ENCODE results near the gene LRRC56.

The LRRC56 gene

DNA sequence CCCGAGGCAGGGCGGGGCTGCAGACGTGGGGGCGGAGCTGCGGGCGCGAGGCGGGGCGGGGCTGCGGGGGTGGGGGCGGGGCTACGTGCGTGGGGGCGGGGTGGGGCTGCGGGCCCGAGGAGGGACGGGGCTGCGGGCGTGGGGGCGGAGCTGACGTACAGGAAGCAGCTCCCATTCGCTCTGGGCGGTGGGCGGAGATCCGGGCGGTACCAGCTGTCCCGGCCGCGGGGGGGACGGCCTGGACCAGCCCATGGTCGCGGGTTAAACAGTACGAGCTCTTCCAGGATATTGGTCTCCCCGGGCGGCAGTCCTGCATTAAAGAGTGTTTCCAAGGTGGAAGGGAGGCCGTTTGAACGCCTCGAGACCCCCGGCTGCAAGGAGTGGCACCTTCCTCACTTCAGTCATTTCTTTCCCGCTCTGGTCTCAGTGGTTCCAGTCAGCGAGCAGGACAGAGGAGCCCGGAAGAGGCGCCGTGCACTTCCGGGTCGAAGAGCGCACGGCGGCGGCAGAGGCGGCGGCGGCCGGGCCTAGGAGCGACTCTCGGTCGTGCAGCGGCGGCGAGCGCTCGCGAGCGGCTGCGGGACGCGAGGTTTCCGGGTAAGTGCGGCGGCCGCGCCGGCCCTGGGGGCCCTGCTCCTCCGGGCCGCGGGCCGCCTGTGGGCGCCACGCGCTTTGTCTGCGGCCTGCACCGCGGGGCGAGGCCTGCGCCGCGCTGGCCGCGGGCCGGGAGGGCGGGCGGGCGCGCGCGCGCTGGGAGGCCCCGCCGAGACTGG, 38.9 kb downstream of the LRRC56 start, which contains the start of gene PHRF1:
TSS of gene PHRF1 (plus strand) at position 475 of the 773 bp plus-strand sequence. CDS start 5,043 bp downstream, outside the sequence.
- DNase-seq (ENCODE audit: low read depth): peak; percentile 59

DNA sequence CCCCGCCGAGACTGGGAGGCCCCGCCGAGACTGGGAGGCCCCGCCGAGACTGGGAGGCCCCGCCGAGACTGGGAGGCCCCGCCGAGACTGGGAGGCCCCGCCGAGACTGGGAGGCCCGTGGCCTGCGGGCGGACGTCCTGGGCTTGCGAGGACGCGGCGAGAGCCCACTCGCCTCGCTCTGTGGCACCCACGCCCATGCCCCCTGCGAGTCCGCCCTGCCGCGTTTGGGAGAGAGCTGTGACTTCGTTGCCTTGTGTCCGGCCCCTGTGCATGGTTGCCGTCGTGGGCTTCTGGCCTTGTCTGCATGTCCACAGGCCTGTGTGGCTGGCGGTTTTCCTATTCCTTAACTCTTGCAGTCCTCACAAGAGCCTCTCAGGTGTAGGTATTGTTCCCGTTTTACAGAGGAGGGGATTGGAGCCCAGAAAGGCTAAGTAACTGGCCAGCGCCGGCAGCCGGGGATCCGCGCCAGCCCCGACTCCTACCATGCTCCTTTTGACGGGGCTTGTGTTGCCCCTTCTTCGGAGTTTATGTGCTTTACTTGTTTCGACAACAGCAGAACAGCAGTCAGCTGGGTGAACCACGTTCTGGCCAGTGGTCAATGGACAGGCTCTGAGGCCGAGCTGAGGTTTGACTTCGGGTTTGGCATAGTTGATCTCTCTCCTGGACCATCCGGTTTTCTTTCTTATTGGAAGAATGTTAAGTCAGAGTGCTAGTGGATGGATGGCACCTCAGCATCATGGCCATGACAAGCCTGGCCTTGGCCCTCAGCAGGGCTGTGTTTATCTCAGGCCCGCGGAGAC, 39.7 kb downstream of the LRRC56 start:
- DNase-seq (ENCODE audit: low read depth): no peak

DNA sequence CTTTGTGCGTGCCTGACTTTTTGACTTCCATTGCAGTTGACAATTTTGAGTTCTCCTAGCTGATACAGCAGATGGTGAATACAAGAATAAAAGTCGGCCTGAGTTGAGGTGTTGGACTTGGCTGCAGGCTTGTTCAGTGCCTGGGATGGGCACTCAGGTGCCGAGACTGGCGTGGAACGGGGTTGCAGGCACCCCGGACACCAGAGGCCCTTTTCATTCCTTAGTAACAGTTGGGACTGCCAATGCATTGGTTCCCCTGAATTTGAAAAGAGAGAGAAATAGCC, 40.2 kb downstream of the LRRC56 start:
- DNase-seq (ENCODE audit: low read depth): no peak

DNA sequence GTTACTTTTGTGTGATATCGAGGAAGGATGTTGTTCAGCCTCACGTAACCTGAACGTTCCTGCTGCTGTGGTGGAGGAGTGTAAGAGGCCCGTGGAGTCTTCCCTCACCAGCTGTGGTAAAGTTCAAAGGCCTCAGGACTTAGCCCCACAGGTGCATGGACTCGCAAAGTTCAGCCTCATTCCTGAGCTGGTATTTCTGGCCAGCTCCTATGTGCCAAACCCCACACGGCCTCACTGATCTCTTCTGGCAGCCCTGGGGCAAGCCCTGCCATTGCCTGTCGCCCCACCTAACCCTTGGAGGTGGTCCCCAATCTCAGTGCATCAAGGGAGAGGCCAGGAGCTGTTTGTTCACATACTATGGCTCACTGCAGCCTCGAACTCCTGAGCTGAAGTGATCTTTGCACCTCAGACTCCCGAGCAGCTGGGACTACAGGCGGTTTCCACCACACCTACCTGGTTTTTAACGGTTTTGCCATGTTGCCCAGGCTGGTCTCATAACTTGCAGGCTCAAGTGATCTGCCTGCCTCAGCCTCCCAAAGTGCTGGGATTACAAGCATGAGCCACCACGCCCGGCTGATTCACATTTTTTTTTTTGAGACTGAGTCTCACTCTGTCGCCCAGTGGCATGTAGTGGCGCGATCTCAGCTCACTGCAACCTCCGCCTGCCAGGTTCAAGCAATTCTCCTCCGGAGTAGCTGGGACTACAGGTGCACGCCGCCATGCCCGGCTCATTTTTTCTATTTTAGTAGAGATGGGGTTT, 41.1 kb downstream of the LRRC56 start:
- DNase-seq (ENCODE audit: low read depth): no peak

DNA sequence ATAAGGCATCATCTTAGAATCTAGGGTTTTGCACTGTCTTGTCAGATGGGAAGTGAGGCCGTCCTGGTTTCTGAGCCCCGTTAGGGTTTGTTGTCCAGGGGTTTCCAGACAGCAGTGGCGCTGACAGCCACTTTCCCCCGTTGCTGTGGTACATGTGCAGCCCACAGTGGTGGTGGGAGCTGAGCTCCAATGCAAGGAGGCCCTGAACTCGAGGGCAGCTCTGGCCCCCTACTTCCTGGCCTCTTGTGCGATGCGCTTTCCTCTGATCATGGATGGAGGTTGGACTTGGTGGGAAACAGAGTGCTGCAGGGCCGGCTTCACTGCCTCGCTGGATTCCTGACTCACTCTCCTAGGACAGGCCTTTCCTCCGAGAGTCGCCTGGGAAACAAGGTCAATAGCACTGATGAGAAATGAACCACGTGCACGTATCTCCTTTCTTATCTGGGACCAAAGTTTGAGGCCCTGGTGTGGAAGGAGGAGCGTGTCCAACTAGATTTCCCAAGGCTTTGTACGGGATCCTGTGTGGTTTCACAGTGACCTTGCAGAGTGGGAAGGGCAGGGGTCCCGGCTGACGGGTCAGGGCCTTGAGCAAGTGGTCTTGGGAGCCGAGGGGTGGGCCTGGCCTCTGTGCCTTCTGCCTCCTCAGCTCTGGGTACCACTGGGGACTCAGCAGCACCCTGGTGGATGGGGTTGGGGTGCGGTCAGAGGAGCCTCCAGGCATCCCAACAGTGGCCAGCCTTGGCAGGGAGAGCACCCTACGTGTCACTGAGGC, 42.7 kb downstream of the LRRC56 start:
- no peak for DNase-seq (ENCODE audit: low read depth)

DNA sequence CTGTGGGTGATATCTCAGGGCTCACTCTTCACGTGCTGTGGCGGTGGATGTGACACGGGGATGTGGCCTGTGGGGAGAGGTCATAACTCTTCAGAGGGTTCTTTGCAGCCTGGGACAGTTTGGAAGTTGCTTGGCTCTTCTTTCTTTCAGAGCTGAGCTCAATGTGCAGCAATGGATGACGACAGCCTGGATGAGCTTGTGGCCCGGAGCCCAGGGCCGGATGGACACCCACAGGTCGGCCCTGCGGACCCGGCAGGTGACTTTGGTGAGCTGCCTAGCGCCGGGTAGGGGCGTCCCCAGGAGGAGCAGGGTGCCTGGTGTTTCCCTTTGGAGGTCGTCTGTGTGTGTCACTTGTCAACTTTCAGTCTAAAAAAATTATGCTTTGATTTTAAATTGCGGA, 44.0 kb downstream of the LRRC56 start:
- no peak for DNase-seq (ENCODE audit: low read depth)

DNA sequence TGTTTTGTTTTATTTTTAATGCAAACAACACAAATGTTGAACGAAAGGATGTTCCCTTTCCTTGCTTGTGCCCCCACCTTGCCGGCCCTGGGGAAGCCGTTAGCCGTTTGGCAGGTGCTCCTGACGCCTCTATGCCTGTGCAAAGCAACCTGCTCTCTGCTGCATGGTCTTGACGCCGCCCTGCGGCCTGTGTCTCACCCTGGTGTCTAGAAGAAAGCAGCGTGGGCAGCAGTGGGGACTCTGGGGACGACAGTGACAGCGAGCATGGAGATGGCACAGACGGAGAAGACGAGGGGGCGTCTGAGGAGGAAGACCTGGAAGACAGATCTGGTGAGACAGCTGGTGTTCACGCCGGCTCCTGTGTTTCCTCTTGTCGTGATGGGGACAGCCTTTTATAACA, 44.4 kb downstream of the LRRC56 start:
- DNase-seq (ENCODE audit: low read depth): no peak

DNA sequence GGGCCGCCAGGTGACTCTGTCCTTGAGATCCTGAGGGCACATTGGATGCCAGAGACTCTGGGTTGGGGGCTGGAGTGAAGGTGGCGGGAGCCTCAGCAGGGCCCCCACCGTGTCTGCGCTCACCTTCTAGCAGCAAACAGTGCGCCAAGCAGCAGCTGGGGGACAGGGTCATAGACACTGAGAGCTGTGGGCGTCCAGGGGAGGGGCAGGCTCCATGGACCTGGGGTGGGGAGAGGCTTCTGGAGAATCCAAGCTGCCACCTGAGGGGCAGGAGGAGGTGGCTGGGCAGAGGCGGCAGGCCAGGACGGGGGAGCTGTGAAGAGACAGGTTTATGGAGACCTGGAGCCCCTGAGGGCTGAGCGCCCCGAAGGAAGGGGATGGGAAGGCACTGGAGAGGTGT, 47.0 kb downstream of the LRRC56 start:
- DNase-seq (ENCODE audit: low read depth): no peak

DNA sequence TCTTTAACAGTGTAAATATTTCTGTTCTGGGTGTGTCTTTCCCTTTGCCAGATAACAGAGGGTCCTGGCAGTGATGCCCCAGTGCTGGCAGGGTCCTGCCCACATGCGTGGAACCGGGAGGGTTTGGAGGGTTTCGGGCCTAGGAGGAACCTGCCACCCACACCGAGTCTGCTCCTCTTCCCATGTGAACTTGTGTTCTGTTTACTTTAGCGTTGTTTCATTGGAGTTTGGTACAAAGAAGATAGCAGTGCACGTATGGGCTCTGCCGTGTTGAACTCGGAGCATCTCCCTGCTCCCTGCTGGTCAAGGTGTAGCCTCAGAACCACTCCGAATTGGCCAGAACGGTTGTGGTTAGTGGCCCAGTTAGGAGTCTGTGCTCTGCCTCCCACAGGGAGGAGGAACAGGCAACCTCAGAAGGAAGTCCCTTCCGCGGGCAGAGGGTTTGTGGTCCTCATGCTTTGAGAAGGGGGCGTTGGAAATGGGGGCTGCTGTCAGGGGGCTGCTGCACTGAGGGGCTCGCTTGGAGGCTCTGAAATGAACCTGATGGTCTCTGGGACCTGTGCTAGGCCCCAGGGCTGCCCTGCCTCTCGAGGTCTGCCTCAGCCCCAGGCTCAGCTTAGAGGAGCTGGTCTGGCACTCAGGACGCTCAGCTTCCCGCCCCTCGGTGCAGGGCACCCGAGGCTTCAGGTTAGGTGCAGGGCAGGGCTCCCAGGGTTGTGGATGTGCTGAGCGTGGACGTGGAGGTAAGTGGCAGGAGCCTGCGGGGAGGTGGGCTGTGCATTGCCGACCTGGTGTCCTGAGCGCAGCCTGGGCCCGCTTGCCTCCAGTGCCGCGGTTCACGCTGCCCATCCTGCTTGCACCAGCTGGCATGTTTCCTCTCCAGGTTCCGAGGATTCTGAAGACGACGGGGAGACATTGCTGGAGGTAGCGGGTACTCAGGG, 49.3 kb downstream of the LRRC56 start:
- DNase-seq (ENCODE audit: low read depth): no peak

DNA sequence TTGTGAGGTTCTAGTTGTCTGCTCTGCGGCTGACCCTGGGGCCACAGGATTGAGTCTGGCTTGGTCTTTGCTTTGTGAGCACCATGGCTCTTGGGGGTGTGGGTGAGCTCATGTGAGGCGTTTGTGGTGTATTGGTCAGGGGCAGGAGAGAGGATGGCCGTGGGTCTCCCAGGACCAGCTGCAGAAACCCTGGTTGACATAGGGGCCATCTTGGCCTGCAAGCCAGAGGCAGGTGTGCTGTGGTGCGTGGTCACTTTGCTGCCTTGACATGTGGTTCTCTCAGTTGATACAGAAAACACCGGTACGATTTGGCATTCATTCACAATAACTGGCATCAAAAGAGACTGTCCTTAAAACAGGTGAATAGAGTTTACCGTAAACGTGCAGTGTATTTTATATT, 50.2 kb downstream of the LRRC56 start:
- DNase-seq (ENCODE audit: low read depth): no peak

DNA sequence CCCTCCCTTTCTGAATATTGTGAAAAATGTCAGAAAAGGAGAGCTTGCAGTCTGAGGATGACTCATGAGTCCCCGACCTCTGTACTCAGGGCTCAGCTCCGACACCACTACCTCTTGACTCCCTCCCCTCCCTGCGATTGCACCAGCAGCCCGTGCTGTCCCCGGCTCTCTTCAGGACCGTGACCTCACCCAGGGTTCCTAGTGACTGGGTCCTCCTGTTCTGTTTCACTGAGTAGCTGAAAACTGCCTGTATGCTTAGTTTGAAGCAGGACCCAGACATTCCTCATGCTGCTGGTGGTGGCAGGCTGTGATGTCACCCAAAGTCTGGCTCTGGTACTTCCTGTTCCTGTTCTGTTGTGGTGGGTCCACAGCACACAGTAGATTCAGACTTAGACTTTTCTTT, 50.7 kb downstream of the LRRC56 start:
- DNase-seq (ENCODE audit: low read depth): no peak

DNA sequence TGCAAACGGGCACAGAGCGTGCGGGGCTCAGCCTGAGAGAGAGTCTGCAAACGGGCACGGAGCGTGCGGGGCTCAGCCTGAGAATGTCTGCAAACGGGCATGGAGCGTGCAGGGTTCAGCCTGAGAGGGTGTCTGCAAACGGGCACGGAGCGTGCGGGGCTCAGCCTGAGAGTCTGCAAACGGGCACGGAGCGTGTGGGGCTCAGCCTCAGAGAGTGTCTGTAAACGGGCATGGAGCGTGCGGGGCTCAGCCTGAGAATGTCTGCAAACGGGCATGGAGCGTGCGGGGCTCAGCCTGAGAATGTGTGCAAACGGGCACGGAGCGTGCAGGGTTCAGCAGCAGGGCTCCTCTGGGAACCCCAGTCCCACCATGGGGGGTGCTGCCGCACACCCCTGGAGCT, 52.5 kb downstream of the LRRC56 start:
- DNase-seq (ENCODE audit: low read depth): no peak

DNA sequence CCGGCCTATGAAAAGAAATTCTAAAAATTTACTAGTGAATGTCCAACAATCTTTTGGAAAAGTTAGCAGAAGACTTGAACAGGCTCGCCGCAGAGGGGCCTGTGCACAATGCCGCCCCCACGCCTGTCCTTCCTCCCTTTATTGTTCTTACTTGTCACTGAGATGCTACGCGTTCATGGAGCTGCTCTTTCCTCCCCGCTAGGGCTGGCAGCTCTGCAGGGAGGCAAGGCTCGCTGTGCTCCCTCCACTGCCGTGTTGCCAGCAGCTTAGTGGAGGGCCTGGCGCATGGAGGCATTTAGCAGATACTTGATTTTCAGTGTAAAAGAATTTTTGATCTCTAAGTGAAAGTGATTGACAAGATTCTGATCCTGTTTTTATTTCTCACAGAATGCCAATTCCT, 53.7 kb downstream of the LRRC56 start:
- no peak for DNase-seq (ENCODE audit: low read depth)

DNA sequence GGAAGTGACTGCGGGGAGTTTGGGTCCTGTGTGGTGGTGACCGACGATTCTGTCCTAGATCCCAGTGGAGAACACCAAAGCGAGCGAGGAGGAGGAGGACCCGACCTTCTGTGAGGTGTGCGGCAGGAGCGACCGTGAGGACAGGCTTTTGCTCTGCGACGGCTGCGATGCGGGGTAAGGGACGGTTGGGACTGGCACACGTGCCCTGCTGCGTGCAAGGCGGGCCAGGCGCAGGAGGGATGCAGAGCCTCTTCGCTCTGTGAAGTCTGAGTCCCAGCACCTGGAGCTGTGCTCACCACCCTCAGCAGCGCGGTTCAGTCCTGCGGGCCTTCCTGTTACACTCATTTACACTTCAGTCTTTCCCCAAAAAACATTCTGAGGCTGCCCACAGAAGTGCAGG, 55.2 kb downstream of the LRRC56 start:
- DNase-seq (ENCODE audit: low read depth): no peak

DNA sequence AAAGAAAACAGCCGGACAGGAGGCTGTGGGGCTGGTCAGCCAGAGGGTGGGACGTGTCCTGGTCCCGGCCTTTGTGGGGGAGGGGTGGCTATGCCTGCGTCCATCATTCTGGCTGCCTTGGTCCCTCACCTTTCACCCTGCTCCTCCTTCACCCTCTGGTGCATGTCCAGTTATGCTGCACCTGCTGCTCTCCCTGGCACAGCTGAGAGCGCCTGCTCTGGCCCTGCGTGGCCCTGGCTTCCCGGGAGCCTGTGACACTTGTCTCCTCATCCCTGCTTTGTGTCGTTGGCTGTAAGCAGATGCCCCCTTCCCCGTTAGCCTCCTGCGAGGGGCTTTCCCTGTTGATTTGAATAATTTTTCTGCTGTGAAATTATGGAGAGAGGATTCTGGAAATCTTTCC, 55.6 kb downstream of the LRRC56 start:
- no peak for DNase-seq (ENCODE audit: low read depth)

DNA sequence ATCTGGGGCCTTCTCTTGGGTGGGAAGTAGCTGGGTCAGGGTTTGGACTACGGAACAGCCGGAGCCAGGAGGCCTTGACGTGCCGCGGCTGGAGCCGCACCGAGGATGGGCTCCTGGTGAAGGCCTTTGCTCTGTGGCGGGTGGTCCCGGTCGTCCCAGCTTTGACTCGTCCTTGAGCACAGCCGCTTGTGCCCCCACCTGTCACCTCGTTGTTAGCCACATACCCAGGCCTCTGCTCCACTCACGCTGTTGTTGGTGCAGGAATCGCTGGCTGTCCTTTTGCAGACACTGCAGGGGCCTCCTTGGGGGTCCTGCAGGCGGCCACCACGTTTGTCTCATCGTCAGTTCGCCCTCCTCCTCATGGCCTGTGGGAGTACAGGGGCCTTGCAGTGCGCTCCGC, 56.0 kb downstream of the LRRC56 start:
- DNase-seq (ENCODE audit: low read depth): no peak

DNA sequence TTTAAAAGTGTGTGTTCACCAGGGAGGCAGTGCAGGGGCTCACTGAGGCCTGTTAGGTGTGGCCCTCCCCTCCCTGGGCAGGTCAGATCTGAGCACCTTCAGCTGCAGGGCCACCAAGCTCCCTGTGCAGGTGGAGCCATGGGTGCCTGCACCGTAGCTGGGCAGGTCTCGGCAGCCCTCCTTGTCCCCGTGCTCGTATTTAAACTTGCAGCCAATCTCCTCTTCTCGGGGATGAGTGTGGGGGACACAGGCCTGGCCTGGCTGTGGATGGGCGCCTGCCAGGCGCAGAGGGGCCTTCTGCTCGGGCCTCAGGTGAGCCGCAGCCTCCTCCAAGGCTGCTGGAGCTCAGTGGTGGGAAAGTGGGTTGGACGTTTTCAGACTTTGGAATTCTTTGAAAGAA, 58.1 kb downstream of the LRRC56 start:
- no peak for DNase-seq (ENCODE audit: low read depth)

DNA sequence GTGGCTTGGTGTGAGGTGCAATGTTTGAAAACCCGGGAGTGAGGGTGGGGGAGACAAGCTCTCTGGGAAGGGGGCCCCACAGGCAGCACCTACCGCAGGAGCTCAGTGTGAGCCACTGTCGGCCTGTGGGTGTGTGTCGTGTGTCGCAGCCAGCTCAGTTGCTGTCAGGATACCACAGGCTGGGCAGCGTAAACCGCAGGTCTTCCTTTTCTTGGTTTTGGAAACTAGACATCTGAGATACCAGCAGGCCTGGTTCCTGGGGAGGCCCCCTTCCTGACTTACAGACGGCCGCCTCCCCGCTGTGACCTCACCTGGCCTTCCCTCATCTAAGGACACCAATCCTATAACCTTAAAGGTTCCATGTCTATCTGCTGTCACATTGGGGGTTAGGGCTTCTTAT, 59.0 kb downstream of the LRRC56 start:
- no peak for DNase-seq (ENCODE audit: low read depth)

DNA sequence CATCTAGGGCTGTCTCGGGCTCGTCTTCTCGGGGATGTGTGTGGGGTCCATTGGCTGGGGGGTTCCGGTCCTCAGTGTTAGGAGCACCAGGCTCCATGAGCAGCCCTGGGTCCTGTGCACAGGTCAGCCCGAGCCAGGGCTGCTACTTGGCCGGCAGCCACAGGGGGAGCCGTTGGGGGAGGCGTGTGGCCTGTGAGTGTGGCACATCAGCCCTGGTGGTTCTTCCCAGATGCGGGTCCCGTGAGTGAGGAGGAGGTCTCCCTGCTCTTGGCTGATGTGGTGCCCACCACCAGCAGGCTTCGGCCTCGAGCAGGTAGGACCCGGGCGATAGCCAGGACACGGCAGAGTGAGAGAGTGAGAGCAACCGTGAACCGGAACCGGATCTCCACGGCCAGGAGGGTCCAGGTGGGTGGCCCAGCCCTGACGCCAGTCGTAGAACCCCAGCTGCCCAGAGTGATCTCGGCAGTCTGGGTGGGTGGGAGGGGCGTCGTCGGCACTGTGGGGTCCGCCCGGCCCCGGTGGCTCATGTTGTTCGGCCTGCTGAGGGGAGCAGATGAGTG, 59.9 kb downstream of the LRRC56 start:
- no peak for DNase-seq (ENCODE audit: low read depth)

DNA sequence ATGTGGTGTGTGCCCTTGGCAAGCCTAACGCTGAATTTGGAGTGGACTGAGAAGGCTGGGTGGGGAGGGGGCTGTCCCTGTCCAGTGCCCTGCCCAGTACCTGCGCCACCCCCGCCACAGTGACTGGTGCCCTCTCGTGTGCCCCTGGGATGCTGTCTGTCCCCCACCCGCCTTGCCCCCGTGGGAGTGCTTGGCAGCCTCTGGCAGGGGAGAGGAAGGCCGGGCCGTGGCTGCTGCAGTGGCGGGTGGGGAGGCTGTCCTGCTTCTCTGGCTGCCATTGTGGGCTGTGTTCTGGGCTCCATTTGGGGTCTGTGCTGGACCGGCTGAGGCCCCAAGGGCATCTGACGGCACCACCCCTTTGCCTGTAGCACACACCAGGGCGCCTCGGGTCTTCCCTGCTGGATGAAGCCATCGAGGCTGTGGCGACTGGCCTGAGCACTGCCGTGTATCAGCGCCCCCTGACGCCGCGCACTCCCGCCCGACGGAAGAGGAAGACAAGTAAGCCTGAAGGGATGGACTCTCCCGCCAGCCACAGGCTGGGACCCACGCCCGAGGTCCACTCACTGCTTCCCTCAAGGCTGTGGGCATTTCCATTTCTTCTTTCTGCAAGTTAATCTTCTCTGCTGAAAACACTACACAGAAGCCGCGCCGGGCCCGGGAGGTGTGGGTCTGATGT, 60.8 kb downstream of the LRRC56 start:
- DNase-seq (ENCODE audit: low read depth): no peak

Data from CMK (cell line).